HEK293 (cell line): ENCODE data around the gene SLC35F3.

Source experiments
- CTCF ChIA-PET: fragments of 350-600 bp; formaldehyde crosslinking; extraction: SDS; loops from one replicate; lab custom pipeline; 2021; ENCODE audit warnings: antibody characterized with exemption; lab: Yijun Ruan, JAX
- POLR2A ChIA-PET: fragments of 300-600 bp; formaldehyde crosslinking; extraction: SDS; loops from one replicate; lab custom pipeline; 2020; ENCODE audit warnings: antibody characterized with exemption, inconsistent platforms; lab: Yijun Ruan, JAX
- H3K27ac ChIP-seq: fragments of 200-500 bp; sonication (Bioruptor generic); 2 replicates; pipeline ENCODE4 v1.5.1; 2014; ENCODE audit warnings: low read depth, low read length, control low read depth, inconsistent platforms; ENCODE audit errors: extremely low read depth
- H3K36me3 ChIP-seq, 2 experiments: fragments of 200-500 bp in 1 of 2; sonication (Bioruptor generic) in 1 of 2; 1 replicate in 1 of 2; 2 replicates in 1 of 2; pipeline ENCODE4 v1.5.1; 2014 to 2017; ENCODE audit warnings: inconsistent platforms in 2 of 2, low read length in 2 of 2; ENCODE audit not compliant: control insufficient read depth in 2 of 2, insufficient read depth in 1 of 2
- H3K4me1 ChIP-seq: fragments of 200-500 bp; sonication (Bioruptor generic); 2 replicates; pipeline ENCODE4 v1.5.1; 2014; ENCODE audit warnings: mild to moderate bottlenecking, low read length, inconsistent platforms; ENCODE audit not compliant: control insufficient read depth, insufficient read depth
- H3K4me3 ChIP-seq: 2 replicates; pipeline ENCODE4 v1.5.1; 2011; ENCODE audit warnings: low read depth, mild to moderate bottlenecking, control low read depth, low read length, moderate library complexity
- H3K9me3 ChIP-seq: fragments of 200-500 bp; sonication (Bioruptor generic); 2 replicates; pipeline ENCODE4 v1.5.1; 2014; ENCODE audit warnings: low read depth, low read length, inconsistent platforms; ENCODE audit not compliant: control insufficient read depth, insufficient read depth
- PRDM2 ChIP-seq: fragments of 450-650 bp; formaldehyde crosslinking; IDR thresholded peaks from 2 replicates; pipeline ENCODE4 v1.5.1; 2016; ENCODE audit warnings: missing biosample characterization, missing genetic modification characterization, borderline replicate concordance
- SCRT2 ChIP-seq: fragments of 450-650 bp; formaldehyde crosslinking; IDR thresholded peaks from 2 replicates; pipeline ENCODE4 v1.5.1; 2016; ENCODE audit warnings: missing biosample characterization, missing genetic modification characterization
- SP3 ChIP-seq: fragments of 450-650 bp; formaldehyde crosslinking; IDR thresholded peaks from 2 replicates; pipeline ENCODE4 v1.5.1; 2016; ENCODE audit warnings: missing biosample characterization, missing genetic modification characterization
- ZEB2 ChIP-seq: fragments of 450-650 bp; formaldehyde crosslinking; IDR thresholded peaks from 2 replicates; pipeline ENCODE4 v1.5.1; 2016; ENCODE audit warnings: missing biosample characterization, missing genetic modification characterization
- ZNF133 ChIP-seq: fragments of 450-650 bp; formaldehyde crosslinking; IDR thresholded peaks from 2 replicates; pipeline ENCODE4 v1.5.1; 2016; ENCODE audit warnings: missing biosample characterization, missing genetic modification characterization
- ZNF416 ChIP-seq: fragments of 450-650 bp; formaldehyde crosslinking; IDR thresholded peaks from 2 replicates; pipeline ENCODE4 v1.5.1; 2016; ENCODE audit warnings: missing biosample characterization, missing genetic modification characterization
- ZNF501 ChIP-seq: fragments of 450-650 bp; formaldehyde crosslinking; IDR thresholded peaks from 2 replicates; pipeline ENCODE4 v1.5.1; 2016; ENCODE audit warnings: missing biosample characterization, missing genetic modification characterization
- ZNF544 ChIP-seq: fragments of 450-650 bp; formaldehyde crosslinking; IDR thresholded peaks from 2 replicates; pipeline ENCODE4 v1.5.0; 2017; ENCODE audit warnings: missing biosample characterization, missing genetic modification characterization
- ZNF555 ChIP-seq: fragments of 450-650 bp; formaldehyde crosslinking; conservative IDR thresholded peaks from 2 replicates; pipeline ENCODE4 v1.5.1; 2017; ENCODE audit warnings: missing biosample characterization, mild to moderate bottlenecking, missing genetic modification characterization, inconsistent platforms
- ZNF571 ChIP-seq: fragments of 450-650 bp; formaldehyde crosslinking; IDR thresholded peaks from 2 replicates; pipeline ENCODE4 v1.5.0; 2017; ENCODE audit warnings: missing biosample characterization, missing genetic modification characterization
- ZNF629 ChIP-seq: fragments of 450-650 bp; formaldehyde crosslinking; IDR thresholded peaks from 2 replicates; pipeline ENCODE4 v1.5.1; 2017; ENCODE audit warnings: missing biosample characterization, missing genetic modification characterization
- ZNF664 ChIP-seq: fragments of 450-650 bp; formaldehyde crosslinking; IDR thresholded peaks from 2 replicates; pipeline ENCODE4 v1.5.1; 2016; ENCODE audit warnings: missing biosample characterization, missing genetic modification characterization
- ZNF76 ChIP-seq: fragments of 450-650 bp; formaldehyde crosslinking; IDR thresholded peaks from 2 replicates; pipeline ENCODE4; 2016; ENCODE audit warnings: low read depth, missing biosample characterization, missing genetic modification characterization, borderline replicate concordance
- ZNF792 ChIP-seq: fragments of 450-650 bp; formaldehyde crosslinking; IDR thresholded peaks from 2 replicates; pipeline ENCODE4 v1.5.1; 2016; ENCODE audit warnings: missing biosample characterization, missing genetic modification characterization
- ZSCAN16 ChIP-seq: fragments of 450-650 bp; formaldehyde crosslinking; IDR thresholded peaks from 2 replicates; pipeline ENCODE4 v1.5.1; 2016; ENCODE audit warnings: missing biosample characterization, missing genetic modification characterization

SLC35F3 gene

GRCh38 chr1:234265861-234266260 lies 361.4 kb downstream of the SLC35F3 start:
- CTCF ChIA-PET: no interaction called here
- Histone ChIP-seq H3K27ac (no peak overlapping the region), H3K36me3 (no peaks in the 10 kb centered on the region), H3K4me3 (no peak overlapping the region)
- TF ChIP-seq ZEB2 (tag by site-specific recombination): no peak
- no peak for TF ChIP-seq ZNF792 (tag by site-specific recombination)
- no peak for TF ChIP-seq SCRT2 (tag by site-specific recombination)
- no peak for TF ChIP-seq ZNF416
- TF ChIP-seq, all 188 proteins: peak for 0
- Histone ChIP-seq H3K9me3 (no peaks in the 10 kb centered on the region), H3K4me1 (no peaks in the 10 kb centered on the region)
- POLR2A ChIA-PET: no interaction called here

GRCh38 chr1:234270093-234270492 lies 365.6 kb downstream of the SLC35F3 start:
- Histone ChIP-seq H3K9me3 (no peaks in the 10 kb centered on the region), H3K27ac (no peak overlapping the region), H3K4me3 (no peak overlapping the region), H3K36me3 (no peaks in the 10 kb centered on the region), H3K4me1 (no peaks in the 10 kb centered on the region)
- TF ChIP-seq ZNF501: no peak
- TF ChIP-seq ZNF544 (tag by site-specific recombination): no peak
- TF ChIP-seq ZSCAN16 (tag by site-specific recombination): no peak
- no peak for TF ChIP-seq SP3 (tag by site-specific recombination)
- TF ChIP-seq PRDM2 (tag by site-specific recombination): no peak
- TF ChIP-seq ZNF76: no peak
- TF ChIP-seq ZNF571 (tag by site-specific recombination): no peak
- TF ChIP-seq ZNF664 (tag by site-specific recombination): no peak
- TF ChIP-seq ZNF629 (tag by site-specific recombination): no peak
- POLR2A ChIA-PET: no interaction called here
- CTCF ChIA-PET: no interaction called here

- no peak overlapping the region for H3K4me3 ChIP-seq
- no peaks in the 10 kb centered on the region for H3K36me3 ChIP-seq
- no peaks in the 10 kb centered on the region for H3K9me3 ChIP-seq
- no peaks in the 10 kb centered on the region for H3K4me1 ChIP-seq
- ChIA-PET CTCF (interaction anchor here (1.3 kb wide), 1 partner anchor 37 kb away, joined by 3 read pairs; no protein-coding TSS in a partner anchor), POLR2A (no interaction called here)
- no peak overlapping the region for H3K27ac ChIP-seq
- no peak for TF ChIP-seq ZNF555 (tag by site-specific recombination)
- peak; percentile 92 for TF ChIP-seq ZNF133 (tag by site-specific recombination)
These were observed 366.2 kb downstream of the SLC35F3 start for GRCh38 chr1:234270581-234271242.
